ENCODE data around the gene TMEM185A.

The TMEM185A gene

GRCh38 chrX:149648932-149649331 lies 17.3 kb upstream of the TMEM185A start:
- in situ Hi-C loops (cut with MboI; ENCODE audit: low sequenced_read_pairs, unreplicated experiment) = loop anchor here (25.0 kb wide), 2 partner anchors 137 to 163 kb away; partner anchors contain the start of gene IDS
- no peak for TF ChIP-seq CTCF (IDR thresholded peaks at IDR 0.05; ENCODE audit: borderline replicate concordance, control extremely low read depth, extremely low read depth, insufficient read depth, missing control alignments)
- DNase-seq (ENCODE audit: low spot score) = no peak

- DNase-seq (ENCODE audit: low spot score) = no peak
- TF ChIP-seq CTCF (IDR thresholded peaks at IDR 0.05; ENCODE audit: borderline replicate concordance, control extremely low read depth, extremely low read depth, insufficient read depth, missing control alignments) = no peak
- in situ Hi-C loops (cut with MboI; ENCODE audit: low sequenced_read_pairs, unreplicated experiment) = loop anchor here (25.0 kb wide), 2 partner anchors 135 to 165 kb away; partner anchors contain the start of gene IDS
Observed at GRCh38 chrX:149647505-149647904, 15.9 kb upstream of the TMEM185A start.

- no peak for TF ChIP-seq CTCF (IDR thresholded peaks at IDR 0.05; ENCODE audit: borderline replicate concordance, control extremely low read depth, extremely low read depth, insufficient read depth, missing control alignments)
- in situ Hi-C loops (cut with MboI; ENCODE audit: low sequenced_read_pairs, unreplicated experiment) = loop anchor here (25.0 kb wide), 2 partner anchors 131 to 169 kb away; partner anchors contain the start of gene IDS
- no peak for DNase-seq (ENCODE audit: low spot score)
Observed at GRCh38 chrX:149643496-149643895, 11.9 kb upstream of the TMEM185A start.

GRCh38 chrX:149641835-149642234 lies 10.2 kb upstream of the TMEM185A start:
- no peak for DNase-seq (ENCODE audit: low spot score)
- TF ChIP-seq CTCF (IDR thresholded peaks at IDR 0.05; ENCODE audit: borderline replicate concordance, control extremely low read depth, extremely low read depth, insufficient read depth, missing control alignments) = no peak
- in situ Hi-C loops (cut with MboI; ENCODE audit: low sequenced_read_pairs, unreplicated experiment) = loop anchor here (25.0 kb wide), 2 partner anchors 130 to 170 kb away; partner anchors contain the start of gene IDS

GRCh38 chrX:149641432-149641831 lies 9.8 kb upstream of the TMEM185A start:
- no peak for TF ChIP-seq CTCF (IDR thresholded peaks at IDR 0.05; ENCODE audit: borderline replicate concordance, control extremely low read depth, extremely low read depth, insufficient read depth, missing control alignments)
- in situ Hi-C loops (cut with MboI; ENCODE audit: low sequenced_read_pairs, unreplicated experiment) = loop anchor here (25.0 kb wide), 2 partner anchors 129 to 171 kb away; partner anchors contain the start of gene IDS
- no peak for DNase-seq (ENCODE audit: low spot score)

GRCh38 chrX:149639568-149639967 lies 8.0 kb upstream of the TMEM185A start:
- no peak for DNase-seq (ENCODE audit: low spot score)
- in situ Hi-C loops (cut with MboI; ENCODE audit: low sequenced_read_pairs, unreplicated experiment) = loop anchor here (25.0 kb wide), 2 partner anchors 127 to 173 kb away; partner anchors contain the start of gene IDS
- TF ChIP-seq CTCF (IDR thresholded peaks at IDR 0.05; ENCODE audit: borderline replicate concordance, control extremely low read depth, extremely low read depth, insufficient read depth, missing control alignments) = no peak

Data from GM13976 (cell line).